HCT116 (cell line): ENCODE measurements around the gene RFX3. TPM values are rescaled to one million over a fixed set of nuclear protein-coding genes. Genes with fewer than 3 reads are reported as not detected.

ENCODE experiments used
- ATAC-seq: fragments of 200-7000 bp; cut with Tn5 transposase; 2 replicates; pipeline ENCODE4 v1.9.1; 2020; ENCODE audit warnings: mild to moderate bottlenecking, moderate library complexity
- BruUV-seq: library from RNA; stranded (reverse); fragments of 400-500 nt; replicated peaks from 2 replicates; lab custom pipeline; 2021; lab: Mats Ljungman, UMichigan
- CTCF ChIA-PET: fragments of 300-600 bp; sonication (Branson Sonifier 250); formaldehyde crosslinking; loops from one replicate; lab custom pipeline; 2021; ENCODE audit warnings: antibody characterized with exemption; lab: Charles Lee
- POLR2A ChIA-PET: fragments of 300-600, 350-600 bp; sonication (Branson Sonifier 250); formaldehyde crosslinking; loops from one replicate; lab custom pipeline; 2021; ENCODE audit warnings: antibody characterized with exemption; lab: Charles Lee
- RAD21 ChIA-PET, 2 experiments: fragments of 300-600 bp; sonication (Branson Sonifier 250); formaldehyde crosslinking; loops; one replicate each; lab custom pipeline; 2023; ENCODE audit warnings: low total read pairs in 2 of 2; ENCODE audit not compliant: uncharacterized antibody in 2 of 2, unreplicated experiment in 2 of 2, low non-redundant PET in 1 of 2; lab: Charles Lee
- DNase-seq: peaks from one replicate; pipeline ENCODE4 v3.0.0-alpha.2; 2010; ENCODE audit warnings: low read depth, low spot score
- H2AFZ ChIP-seq: fragments of 200-600 bp; shearing (Covaris generic), sonication (generic); 2 replicates; pipeline ENCODE4 v1.6.1; 2017; ENCODE audit warnings: low read depth, mixed run types, mixed read lengths, antibody characterized with exemption, low read length; ENCODE audit not compliant: poor library complexity, severe bottlenecking
- H3K27ac ChIP-seq: 2 replicates; pipeline ENCODE4 v1.5.1; 2012; ENCODE audit warnings: low read depth, low read length
- H3K27me3 ChIP-seq: fragments of 200-600 bp; sonication (generic); 2 replicates; pipeline ENCODE4 v1.6.1; 2016; ENCODE audit warnings: mixed run types, low read length, mixed read lengths; ENCODE audit not compliant: insufficient read depth
- H3K36me3 ChIP-seq, 2 experiments: fragments of 200-500 bp in 1 of 2; fragments of 200-600 bp in 1 of 2; sonication (Bioruptor generic) in 1 of 2; sonication (generic) in 1 of 2; 2 replicates each; pipeline versions ENCODE4 v1.5.1 to v1.6.1; 2014 to 2016; ENCODE audit warnings: low read length in 2 of 2, inconsistent platforms in 1 of 2, mixed read lengths in 1 of 2, mixed run types in 1 of 2; ENCODE audit not compliant: insufficient read depth in 2 of 2, control insufficient read depth in 1 of 2
- H3K4me1 ChIP-seq, 2 experiments: fragments of 200-600 bp in 1 of 2; sonication (generic) in 1 of 2; 2 replicates each; pipeline versions ENCODE4 v1.5.1 to v1.6.1; 2012 to 2017; ENCODE audit warnings: low read length in 2 of 2, inconsistent platforms in 1 of 2, mild to moderate bottlenecking in 1 of 2, mixed read lengths in 1 of 2, mixed run types in 1 of 2, moderate library complexity in 1 of 2; ENCODE audit not compliant: insufficient read depth in 2 of 2, control insufficient read depth in 1 of 2
- H3K4me2 ChIP-seq: fragments of 200-600 bp; sonication (generic); 2 replicates; pipeline ENCODE4 v1.6.1; 2017; ENCODE audit warnings: mixed run types, low read length, mixed read lengths
- H3K4me3 ChIP-seq, 2 experiments: fragments of 200-600 bp in 1 of 2; sonication (generic) in 1 of 2; replicated peaks in 1 of 2; 2 replicates each; pipeline ENCODE4 v1.5.1; 2011 to 2016; ENCODE audit warnings: low read length in 2 of 2, control low read depth in 1 of 2, low read depth in 1 of 2, mild to moderate bottlenecking in 1 of 2, mixed read lengths in 1 of 2, mixed run types in 1 of 2
- H3K79me2 ChIP-seq: fragments of 200-600 bp; sonication (generic); 2 replicates; pipeline ENCODE4 v1.6.1; 2017; ENCODE audit warnings: mild to moderate bottlenecking, mixed run types, low read length, moderate library complexity, mixed read lengths; ENCODE audit not compliant: insufficient read depth
- H3K9ac ChIP-seq: fragments of 200-600 bp; sonication (generic); 2 replicates; pipeline ENCODE4 v1.6.1; 2016; ENCODE audit warnings: low read length, mixed read lengths
- H3K9me2 ChIP-seq: fragments of 200-600 bp; sonication (generic), shearing (Covaris generic); 2 replicates; pipeline ENCODE4 v1.6.1; 2017; ENCODE audit warnings: mixed run types, mild to moderate bottlenecking, moderate library complexity; ENCODE audit not compliant: insufficient read depth
- H3K9me3 ChIP-seq, 2 experiments: fragments of 200-500 bp in 1 of 2; fragments of 200-600 bp in 1 of 2; sonication (Bioruptor generic) in 1 of 2; sonication (generic) in 1 of 2; 2 replicates each; pipeline ENCODE4 v1.6.1; 2014 to 2017; ENCODE audit warnings: low read length in 2 of 2, mixed read lengths in 2 of 2, inconsistent platforms in 1 of 2, low read depth in 1 of 2, mild to moderate bottlenecking in 1 of 2, mixed run types in 1 of 2, moderate library complexity in 1 of 2; ENCODE audit not compliant: control insufficient read depth in 1 of 2, insufficient read depth in 1 of 2
- H4K20me1 ChIP-seq: fragments of 200-600 bp; sonication (generic), shearing (Covaris generic); 2 replicates; pipeline ENCODE4 v1.6.1; 2017; ENCODE audit warnings: mixed run types, mild to moderate bottlenecking, moderate library complexity; ENCODE audit not compliant: insufficient read depth
- POLR2A ChIP-seq: IDR thresholded peaks from 2 replicates; pipeline ENCODE4 v1.7.0; 2011; ENCODE audit warnings: borderline replicate concordance; ENCODE audit not compliant: insufficient read depth, insufficient read length; ENCODE audit errors: extremely low read depth
- SIN3A ChIP-seq: IDR thresholded peaks from 2 replicates; pipeline ENCODE4 v1.6.1; 2012; ENCODE audit warnings: low read depth
- ZFX ChIP-seq: fragments of 450-650 bp; IDR thresholded peaks from 2 replicates; pipeline ENCODE4 v1.6.1; 2017
- intact Hi-C: fragments of 100-400 bp; cut with micrococcal nuclease; formaldehyde crosslinking; loops from 2 replicates; pipeline ENCODE4 v1.10.0; 2022
- total RNA-seq: library from RNA; stranded (reverse); gene quantifications from one replicate; pipeline ENCODE4 v1.2.1, GENCODE V29; 2021; ENCODE audit not compliant: unreplicated experiment

Gene RFX3
- total RNA-seq, 1 experiment from 2014 or later: 11.8 TPM

DNA sequence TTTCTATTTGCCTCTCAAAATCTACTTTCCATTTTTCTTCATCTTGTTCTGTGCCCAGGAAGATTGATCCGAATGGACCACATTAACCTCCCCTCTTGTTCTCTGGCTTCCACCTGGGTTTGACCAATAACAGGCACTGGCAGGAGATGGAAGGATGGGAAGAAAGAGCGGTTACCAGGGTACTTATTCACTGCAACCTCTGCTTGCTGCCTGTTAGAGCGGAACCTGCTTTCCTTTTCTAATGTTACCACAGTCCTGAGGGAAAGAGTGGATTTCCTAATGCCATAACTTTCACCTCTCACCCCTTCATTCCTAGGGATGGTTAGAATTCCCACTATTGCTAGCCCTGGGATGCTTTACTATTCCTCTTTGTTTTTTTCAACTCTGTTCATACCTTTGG is 262.1 kb downstream of the RFX3 start:
- DNase-seq (no peak), ATAC-seq (no peak)
- H3K4me2 ChIP-seq: no peak overlapping the region
- ChIA-PET POLR2A (no interaction called here), CTCF (no interaction called here), RAD21 (no interaction called here)
- intact Hi-C loops: no loop called here
- no peak overlapping the region for H2AFZ ChIP-seq
- no peak overlapping the region for H3K9ac ChIP-seq
- no peaks in the 10 kb centered on the region for H3K79me2 ChIP-seq
- H4K20me1 ChIP-seq: no peaks in the 10 kb centered on the region
- no peaks in the 10 kb centered on the region for H3K36me3 ChIP-seq
- no peak overlapping the region for H3K4me3 ChIP-seq
- no TSS peak for BruUV-seq
- H3K27ac ChIP-seq: no peak overlapping the region
- no peaks in the 10 kb centered on the region for H3K27me3 ChIP-seq
- no peaks in the 10 kb centered on the region for H3K4me1 ChIP-seq
- TF ChIP-seq POLR2A: no peak
- no peak for TF ChIP-seq ZFX
- H3K9me3 ChIP-seq: no peaks in the 10 kb centered on the region
- H3K9me2 ChIP-seq: no peaks in the 10 kb centered on the region

- Histone ChIP-seq H3K4me2 (no peak overlapping the region), H3K9me2 (no peaks in the 10 kb centered on the region), H4K20me1 (no peaks in the 10 kb centered on the region), H3K79me2 (no peaks in the 10 kb centered on the region), H2AFZ (no peak overlapping the region), H3K9me3 (no peaks in the 10 kb centered on the region), H3K4me3 (no peak overlapping the region), H3K36me3 (no peaks in the 10 kb centered on the region), H3K4me1 (no peaks in the 10 kb centered on the region), H3K27me3 (no peaks in the 10 kb centered on the region), H3K9ac (no peak overlapping the region), H3K27ac (no peak overlapping the region)
- DNase-seq (no peak), ATAC-seq (no peak)
- TF ChIP-seq SIN3A: no peak
- CTCF ChIA-PET: interaction anchor here (1.0 kb wide), 1 partner anchor 22 kb away, joined by 3 read pairs; no protein-coding TSS in a partner anchor
- intact Hi-C loops: no loop called here
- RAD21 ChIA-PET: no interaction called here
- POLR2A ChIA-PET: no interaction called here
- BruUV-seq: no TSS peak
Measured at GRCh38 chr9:3262826-3263529, 262.8 kb downstream of the RFX3 start.
